Stimulated activated CD8-positive, alpha-beta memory T cell treated with anti-CD3 and anti-CD28 coated beads, Interleukin-2, amount 100 ng/mL, for 1 hour (primary cell): ENCODE data around the gene MAD1L1.
"Not testable (repeated sequence)": the region's sequence is repeated elsewhere in the genome, so short reads cannot be mapped to it uniquely, and the experiment has no call there.

Experiments
- DNase-seq, 2 donors: peaks; one replicate each; pipeline ENCODE4 v3.0.0-alpha.2; 2020; ENCODE audit warnings: low read depth in 2 of 2

The MAD1L1 gene

DNA sequence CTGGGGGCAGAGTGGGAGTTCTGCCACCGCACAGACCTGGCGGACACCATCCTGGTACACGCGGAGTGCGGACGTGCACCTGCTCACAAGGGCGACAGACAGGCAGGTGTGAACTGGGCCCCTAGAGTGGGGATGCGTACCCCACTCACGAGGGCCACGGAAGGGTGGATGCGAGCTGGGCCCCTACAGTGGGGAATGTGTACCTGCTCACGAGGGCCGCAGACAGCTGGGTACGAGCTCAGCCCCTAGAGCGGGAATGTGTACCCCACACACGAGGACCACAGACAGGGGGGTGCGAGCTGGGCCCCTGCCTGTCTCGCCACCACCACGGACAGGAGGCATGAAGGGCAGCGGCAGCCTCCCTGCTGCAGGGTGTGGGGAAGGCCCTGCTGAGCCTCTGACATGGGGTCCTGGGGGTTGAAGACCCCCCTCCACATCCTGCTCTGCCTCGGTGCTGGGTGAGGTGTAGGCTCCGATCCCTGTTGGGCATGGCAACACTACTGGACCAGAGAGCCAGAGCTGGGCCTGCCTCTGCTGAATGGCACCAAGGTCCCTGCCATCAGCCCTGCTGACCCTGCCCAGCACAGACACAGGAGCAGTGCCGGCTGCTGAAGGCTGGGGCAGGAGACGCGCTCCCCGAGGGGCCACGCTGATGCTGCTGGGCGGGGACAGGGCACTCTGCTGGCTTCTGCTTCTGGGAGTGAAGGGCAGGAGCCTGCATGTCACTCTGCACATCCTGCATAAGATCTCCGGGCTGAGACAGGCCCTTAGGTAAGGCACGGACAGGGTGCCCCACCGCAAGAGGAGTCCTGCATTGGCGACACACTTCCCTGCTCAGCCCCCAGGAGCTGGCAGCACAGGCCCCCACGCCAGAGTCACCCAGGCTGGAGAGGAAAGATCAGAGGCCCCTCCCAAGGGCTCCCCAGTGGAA lies 259.2 kb downstream of the MAD1L1 start:
- DNase-seq: no peak

GRCh38 chr7:1972744-1973143 lies 260.0 kb downstream of the MAD1L1 start:
- DNase-seq: no peak

DNA sequence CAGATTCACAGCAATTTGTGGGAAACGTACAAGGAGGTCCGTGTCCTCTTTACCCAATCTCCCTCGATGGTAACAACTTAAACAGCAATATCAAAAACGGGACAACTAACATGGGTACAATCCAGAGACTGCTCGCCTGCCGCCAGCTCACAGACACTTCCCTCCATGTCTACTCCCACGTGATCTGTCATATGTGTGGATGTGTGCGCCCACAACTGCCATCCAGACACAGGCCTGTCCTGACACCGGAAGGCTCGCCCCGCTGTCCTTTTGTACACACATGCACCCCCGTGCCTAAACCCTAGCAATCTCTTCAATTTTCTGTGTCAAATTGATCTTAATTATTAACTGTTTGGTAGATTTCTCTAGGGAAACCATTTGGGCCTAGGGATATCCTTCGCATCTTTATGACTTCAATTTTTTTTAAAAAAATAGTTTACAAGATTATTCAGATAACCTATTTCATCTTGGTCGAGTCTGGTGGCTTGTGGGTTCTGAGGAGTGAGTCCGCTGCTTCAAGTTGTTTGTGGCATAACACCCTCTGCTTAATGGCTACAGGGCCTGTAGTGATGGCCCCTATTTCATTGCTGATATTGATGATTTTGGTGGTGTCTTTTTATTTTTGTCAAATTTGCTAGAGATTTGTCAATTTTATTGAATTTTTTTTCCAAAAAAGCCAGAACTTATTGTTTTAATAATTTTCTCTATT lies 260.6 kb downstream of the MAD1L1 start:
- no peak for DNase-seq

GRCh38 chr7:1970895-1971294 lies 261.9 kb downstream of the MAD1L1 start:
- no peak for DNase-seq

- not testable (repeated sequence) for DNase-seq
Measured at GRCh38 chr7:1970285-1970660, 262.5 kb downstream of the MAD1L1 start.

DNA sequence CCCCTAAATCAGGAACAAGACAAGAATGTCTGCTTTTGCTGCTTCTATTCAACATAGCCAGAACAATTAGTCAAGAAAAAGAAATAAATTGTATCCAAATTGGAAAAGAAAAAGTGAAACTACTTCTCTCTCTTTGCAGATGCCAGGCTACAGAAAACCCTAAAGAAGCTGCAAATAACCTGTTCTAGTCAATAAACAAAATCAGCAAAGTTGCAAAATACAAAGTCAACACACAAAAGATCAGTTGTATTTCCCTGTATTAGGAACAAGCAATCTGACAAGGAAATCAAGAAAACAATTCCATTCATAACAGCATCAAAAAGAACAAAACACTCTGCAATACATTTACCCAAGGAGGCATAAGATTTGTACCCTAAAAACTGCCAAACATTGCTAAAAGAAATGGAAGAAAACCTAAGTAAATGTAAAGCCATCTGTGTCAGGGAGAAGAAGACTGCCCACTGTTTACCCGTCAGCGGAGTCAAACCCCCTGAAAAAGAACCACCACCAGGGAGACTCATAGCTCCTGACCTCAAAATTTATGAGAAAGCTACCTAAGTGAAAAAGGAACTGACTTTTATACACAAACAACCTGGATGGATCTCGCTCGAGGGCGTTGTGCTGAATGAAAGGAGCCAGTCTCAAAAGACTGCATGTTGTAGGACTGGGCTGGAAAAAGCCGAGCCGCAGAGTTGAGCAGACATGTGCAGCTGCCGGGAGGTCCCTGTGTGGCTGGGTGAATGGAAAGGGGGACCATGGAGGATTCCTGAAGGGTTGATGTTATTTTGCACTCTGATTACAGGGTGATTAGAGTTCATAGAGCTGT lies 263.1 kb downstream of the MAD1L1 start:
- no peak for DNase-seq

- DNase-seq: no peak
Measured at GRCh38 chr7:1968397-1969111, 264.2 kb downstream of the MAD1L1 start.

DNA sequence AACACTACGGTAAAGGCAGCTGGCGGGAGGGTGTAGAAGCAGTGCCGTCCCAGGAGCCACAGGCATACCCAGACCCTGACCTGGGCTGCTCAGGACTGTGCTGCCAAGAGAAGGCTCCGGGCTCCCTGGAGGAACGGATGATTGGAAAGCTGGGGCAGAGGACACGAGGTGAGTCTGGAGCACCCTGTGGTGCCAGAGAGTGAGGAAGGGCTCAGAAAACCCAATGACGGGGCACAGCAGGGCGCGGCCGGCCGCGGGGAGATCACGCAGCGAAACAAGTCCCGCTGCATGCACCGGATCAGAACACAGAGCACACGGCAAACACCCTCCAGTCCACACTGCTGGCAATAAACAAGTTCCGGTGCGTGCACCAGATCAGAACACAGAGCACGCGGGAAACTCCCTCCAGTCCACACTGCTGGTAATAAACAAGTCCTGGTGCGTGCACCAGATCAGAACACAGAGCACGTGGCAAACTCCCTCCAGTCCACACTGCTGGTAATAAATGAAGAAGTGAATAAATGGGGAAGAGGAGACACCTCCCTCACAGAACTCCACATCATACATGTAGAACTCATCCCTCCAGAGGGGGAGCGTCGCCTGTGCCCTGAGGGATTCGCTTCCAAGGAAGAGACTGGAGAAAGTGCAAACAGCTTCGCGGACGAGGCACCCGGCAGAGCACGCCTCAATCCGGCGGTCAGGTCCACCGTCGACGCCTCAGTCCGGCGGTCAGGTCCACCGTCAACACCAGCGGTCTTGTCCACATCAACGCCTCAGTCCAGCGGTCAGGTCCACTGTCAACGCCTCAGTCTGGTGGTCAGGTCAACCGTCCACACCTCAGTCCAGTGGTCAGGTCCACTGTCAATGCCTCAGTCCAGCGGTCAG lies 265.0 kb downstream of the MAD1L1 start:
- DNase-seq: no peak

GRCh38 chr7:1966631-1967200 lies 266.0 kb downstream of the MAD1L1 start:
- no peak for DNase-seq

- no peak for DNase-seq
Measured at GRCh38 chr7:1965579-1966294, 267.0 kb downstream of the MAD1L1 start.

GRCh38 chr7:1964913-1965578 lies 267.7 kb downstream of the MAD1L1 start:
- DNase-seq: no peak

DNA sequence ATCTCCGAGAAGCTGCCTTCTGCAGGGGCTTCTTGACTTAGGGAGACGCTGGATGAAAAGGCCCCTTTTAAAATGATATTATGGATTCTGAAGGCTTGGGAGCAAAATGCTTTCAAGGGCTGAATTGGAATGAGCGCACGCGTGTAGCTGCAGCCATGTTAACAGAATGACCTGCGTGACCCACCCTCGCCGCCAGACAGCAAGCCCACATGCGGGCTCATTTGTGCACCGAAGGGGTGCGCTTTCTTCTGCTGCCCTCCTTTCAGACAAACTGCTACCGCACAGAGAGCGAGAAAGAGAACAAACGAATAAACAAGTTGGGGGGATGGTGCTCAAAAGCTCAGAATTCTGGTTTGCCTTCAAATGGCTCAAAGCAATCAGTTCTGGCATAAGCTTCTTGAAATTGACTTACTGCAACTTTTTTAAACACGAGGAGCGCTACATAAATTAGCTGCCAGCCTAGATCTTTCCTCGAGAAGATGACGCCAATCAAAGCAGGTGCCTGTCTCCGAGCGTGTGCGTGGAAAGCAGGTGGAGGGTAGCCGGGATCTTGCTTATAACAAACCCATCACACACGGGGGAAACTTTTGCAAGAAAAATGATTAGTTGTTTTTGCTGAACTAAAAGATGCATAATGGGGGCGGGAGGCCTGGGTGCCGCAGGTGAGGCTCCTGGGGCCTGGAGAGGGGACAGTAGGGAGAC lies 268.4 kb downstream of the MAD1L1 start:
- no peak for DNase-seq

- no peak for DNase-seq
Measured at GRCh38 chr7:1963575-1963974, 269.2 kb downstream of the MAD1L1 start.

- DNase-seq: peak in 1 of 2 donors; percentile 23
Measured at GRCh38 chr7:1961701-1962276, 271.0 kb downstream of the MAD1L1 start.

- DNase-seq: no peak
Measured at GRCh38 chr7:1959305-1959704, 273.4 kb downstream of the MAD1L1 start.

- no peak for DNase-seq
Measured at GRCh38 chr7:1957471-1958225, 275.1 kb downstream of the MAD1L1 start.
